SU-DHL-6 (cell line): ENCODE results near the gene PCBP1.

Source experiments
- EZH2phosphoT487 ChIP-seq: fragments of 200-600 bp; sonication (generic), shearing (Covaris generic); conservative IDR thresholded peaks from 2 replicates; pipeline ENCODE4 v1.6.1; 2018; ENCODE audit warnings: mild to moderate bottlenecking, antibody characterized with exemption, low read length, moderate library complexity, mixed read lengths
- TF ChIP-seq, protein P1 (sequence below): fragments of 200-600 bp; sonication (generic); IDR thresholded peaks from one replicate; pipeline ENCODE4 v1.5.1; 2017; ENCODE audit warnings: antibody characterized with exemption, mild to moderate bottlenecking, low read length, moderate library complexity; ENCODE audit not compliant: insufficient read depth, poor library complexity, severe bottlenecking

DNA sequence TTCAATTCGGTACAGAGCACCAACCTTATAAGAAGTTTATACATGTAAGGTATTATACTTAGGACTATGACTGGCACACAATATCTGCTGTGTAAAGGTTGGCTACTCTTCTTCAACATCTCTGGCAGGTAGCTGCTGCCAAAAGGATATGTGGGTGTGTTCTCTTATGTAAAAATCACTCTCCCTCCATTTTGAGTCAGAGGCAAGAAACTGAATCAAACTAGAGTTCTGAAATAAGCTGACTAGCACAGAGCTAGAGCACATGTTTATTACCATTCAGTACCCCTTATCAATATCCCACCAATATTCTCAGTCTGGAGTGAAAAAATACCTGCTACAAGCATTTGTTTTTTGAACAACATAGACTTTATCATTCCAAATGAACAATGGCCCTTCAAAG lies 38.0 kb upstream of the PCBP1 start:
- TF ChIP-seq, protein P1, sequence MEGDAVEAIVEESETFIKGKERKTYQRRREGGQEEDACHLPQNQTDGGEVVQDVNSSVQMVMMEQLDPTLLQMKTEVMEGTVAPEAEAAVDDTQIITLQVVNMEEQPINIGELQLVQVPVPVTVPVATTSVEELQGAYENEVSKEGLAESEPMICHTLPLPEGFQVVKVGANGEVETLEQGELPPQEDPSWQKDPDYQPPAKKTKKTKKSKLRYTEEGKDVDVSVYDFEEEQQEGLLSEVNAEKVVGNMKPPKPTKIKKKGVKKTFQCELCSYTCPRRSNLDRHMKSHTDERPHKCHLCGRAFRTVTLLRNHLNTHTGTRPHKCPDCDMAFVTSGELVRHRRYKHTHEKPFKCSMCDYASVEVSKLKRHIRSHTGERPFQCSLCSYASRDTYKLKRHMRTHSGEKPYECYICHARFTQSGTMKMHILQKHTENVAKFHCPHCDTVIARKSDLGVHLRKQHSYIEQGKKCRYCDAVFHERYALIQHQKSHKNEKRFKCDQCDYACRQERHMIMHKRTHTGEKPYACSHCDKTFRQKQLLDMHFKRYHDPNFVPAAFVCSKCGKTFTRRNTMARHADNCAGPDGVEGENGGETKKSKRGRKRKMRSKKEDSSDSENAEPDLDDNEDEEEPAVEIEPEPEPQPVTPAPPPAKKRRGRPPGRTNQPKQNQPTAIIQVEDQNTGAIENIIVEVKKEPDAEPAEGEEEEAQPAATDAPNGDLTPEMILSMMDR: no peak
- TF ChIP-seq EZH2phosphoT487: no peak
